HG03342 (cell line): Measurements from ENCODE around the gene COG1.
A peak's percentile ranks its signal among the peaks of the same experiment; 100 is the strongest.

Experiments used
- ATAC-seq: cut with Tn5 transposase; IDR thresholded peaks from one replicate; pipeline ENCODE4 v1.9.1; 2021; ENCODE audit warnings: mild to moderate bottlenecking, moderate library complexity; ENCODE audit not compliant: unreplicated experiment

Gene COG1

DNA sequence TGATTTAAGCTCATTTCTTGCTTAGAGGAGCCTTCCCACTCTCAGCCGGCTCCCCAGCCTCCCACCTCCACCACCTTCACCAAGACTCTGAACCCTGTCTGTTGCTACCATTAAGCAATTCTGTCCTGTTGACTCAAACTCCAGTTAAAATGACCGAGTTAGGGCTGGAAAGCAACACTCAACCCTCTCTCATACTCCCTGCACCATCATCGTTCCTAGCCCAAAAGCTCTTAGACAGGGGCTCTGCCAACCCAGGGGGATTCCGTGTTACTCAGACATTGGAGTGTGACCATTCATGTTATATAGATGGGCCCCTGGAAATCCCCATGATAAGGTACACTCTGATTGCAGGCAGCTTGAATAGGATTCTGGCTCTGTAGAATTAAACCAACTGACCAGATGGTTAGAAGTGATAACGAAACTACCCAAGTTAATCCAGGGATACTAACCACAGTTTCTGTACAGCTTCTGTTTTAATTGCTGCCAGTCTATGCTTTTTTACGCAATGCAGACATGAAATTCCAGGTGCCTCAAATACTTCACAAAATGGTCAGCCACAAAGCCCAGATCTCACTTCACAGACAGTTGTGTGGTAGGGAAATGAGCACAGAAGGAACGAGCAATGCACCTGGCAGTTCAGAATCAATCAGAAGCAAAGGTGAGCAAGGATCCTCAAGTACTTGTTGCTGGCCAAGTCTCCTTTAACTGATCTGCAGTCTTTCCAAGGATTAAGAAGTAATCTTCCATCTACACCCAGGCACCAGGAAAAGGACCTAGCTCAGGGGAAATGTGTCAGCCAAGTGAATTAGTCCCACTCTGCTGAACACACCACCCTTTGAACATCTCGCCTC lies 25.9 kb upstream of the COG1 start:
- peak; percentile 50 for ATAC-seq

GRCh38 chr17:73168667-73169066 lies 24.2 kb upstream of the COG1 start:
- no peak for ATAC-seq

DNA sequence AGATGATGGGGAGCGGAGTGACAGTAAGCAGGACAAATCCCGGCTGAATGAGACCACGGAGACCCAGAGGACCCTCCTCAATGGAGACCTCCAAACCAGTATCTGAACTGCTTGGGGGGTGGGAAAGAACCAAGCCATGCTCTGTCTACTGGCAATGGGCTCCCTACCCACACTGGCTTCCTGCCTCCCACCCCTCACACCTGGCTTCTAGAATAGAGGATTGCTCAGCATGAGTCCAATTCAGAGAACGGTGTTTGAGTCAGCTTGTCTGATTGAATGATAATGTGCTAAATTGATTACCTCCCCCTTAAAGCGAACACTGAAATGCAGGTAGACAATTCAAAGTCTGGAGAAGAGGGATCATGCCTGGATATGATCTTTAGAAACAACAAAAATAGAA lies 22.5 kb upstream of the COG1 start:
- ATAC-seq = no peak

DNA sequence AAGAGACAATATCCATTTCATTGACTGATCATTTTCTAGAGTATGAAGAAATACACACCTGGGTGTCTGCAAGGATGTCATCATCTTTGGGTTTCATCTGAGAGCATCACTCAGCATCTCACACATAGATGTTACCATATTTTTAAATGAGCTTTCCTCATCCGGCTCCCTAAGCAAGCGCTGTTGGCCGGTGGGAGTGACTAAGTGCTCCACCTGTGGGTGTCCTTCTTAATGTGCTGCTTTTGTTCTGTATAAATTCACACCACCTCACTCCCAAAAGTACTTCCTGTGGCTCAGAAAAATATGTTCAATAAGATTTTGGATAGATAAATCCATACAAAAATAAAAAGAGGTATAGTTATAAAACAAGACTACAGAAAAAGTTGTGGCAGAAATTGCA lies 20.6 kb upstream of the COG1 start:
- ATAC-seq = no peak

GRCh38 chr17:73174126-73174525 lies 18.7 kb upstream of the COG1 start:
- ATAC-seq = no peak

DNA sequence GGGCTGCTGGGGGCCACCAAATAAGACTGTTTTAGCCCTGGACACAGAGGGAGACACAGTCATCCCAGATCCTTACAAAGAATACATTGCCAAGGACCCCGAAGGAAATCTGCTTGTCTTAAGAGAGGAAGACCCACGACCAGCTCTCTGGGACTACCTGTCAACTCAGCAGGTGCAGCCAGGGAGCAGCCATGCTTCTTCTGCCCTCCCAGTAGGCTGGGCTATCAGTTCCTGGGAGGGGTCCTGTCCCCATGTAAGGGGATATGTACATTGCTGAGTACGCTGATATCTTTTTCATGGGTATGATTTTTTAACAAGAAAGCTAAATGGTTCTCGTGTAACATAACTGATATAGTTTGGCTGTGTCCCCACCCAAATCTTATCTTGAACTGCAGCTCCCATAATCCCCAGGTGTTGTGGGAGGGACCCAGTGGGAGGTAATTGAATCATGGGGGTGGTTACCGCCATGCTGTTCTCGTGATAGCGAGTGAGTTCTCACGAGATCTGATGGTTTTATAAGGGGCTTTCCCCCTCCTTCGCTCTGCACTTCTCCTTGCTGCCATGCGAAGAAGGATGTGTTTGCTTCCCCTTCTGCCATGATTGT lies 16.8 kb upstream of the COG1 start:
- no peak for ATAC-seq

GRCh38 chr17:73179387-73179786 lies 13.5 kb upstream of the COG1 start:
- ATAC-seq = no peak

GRCh38 chr17:73179878-73180277 lies 13.0 kb upstream of the COG1 start:
- no peak for ATAC-seq

GRCh38 chr17:73182616-73183310 lies 10.1 kb upstream of the COG1 start:
- no peak for ATAC-seq

GRCh38 chr17:73184136-73184993 lies 8.5 kb upstream of the COG1 start:
- no peak for ATAC-seq

- no peak for ATAC-seq
Measured at GRCh38 chr17:73186283-73187050, 6.4 kb upstream of the COG1 start.

GRCh38 chr17:73187203-73187769 lies 5.6 kb upstream of the COG1 start:
- ATAC-seq = no peak

GRCh38 chr17:73188011-73188410 lies 4.8 kb upstream of the COG1 start:
- ATAC-seq = no peak

- no peak for ATAC-seq
Measured at GRCh38 chr17:73189417-73190099, 3.3 kb upstream of the COG1 start.

GRCh38 chr17:73191443-73192205 lies 1.2 kb upstream of the COG1 start:
- no peak for ATAC-seq

- peak; percentile 63 for ATAC-seq
Measured at GRCh38 chr17:73192206-73192893, 505 bp upstream of the COG1 start.

DNA sequence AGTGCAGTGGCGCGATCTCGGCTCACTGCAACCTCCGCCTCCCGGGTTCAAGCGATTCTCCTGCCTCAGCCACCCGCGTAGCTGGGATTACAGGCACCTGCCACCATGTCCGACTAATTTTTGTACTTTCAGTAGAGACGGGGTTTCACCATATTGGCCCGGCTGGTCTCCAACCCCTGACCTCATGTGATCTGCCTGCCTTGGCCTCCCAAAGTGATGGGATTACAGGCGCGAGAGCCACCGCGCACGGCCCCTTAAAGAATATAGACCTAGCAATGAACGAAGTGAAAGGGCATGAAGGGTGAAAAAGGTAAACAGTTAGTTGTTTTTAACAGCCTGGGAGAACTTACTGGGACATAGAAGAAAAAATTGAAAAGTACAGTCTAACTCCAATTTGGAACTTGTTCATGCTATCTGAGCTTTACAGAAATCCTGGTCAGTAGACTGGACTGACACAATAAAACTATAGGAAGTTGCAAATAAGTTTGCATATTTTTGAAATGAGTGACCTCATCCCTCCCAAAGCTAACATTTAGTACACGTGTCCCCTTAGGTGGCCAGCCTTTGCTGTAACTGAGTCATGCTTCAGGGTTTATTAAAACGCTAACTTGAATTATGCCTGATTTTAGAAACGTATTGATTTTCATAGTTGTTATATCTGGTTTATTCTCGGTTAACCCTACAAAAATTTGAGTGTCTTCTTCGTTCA lies 1.8 kb downstream of the COG1 start:
- ATAC-seq = no peak
